K562 (cell line): Measurements from ENCODE around the gene PRPH2. TPM values are rescaled to one million over a fixed set of nuclear protein-coding genes. Genes with fewer than 3 reads are reported as not detected.
A peak's percentile ranks its signal among the peaks of the same experiment; 100 is the strongest.

Experiments used
- BCL6 ChIP-seq: fragments of 250-450 bp; sonication (Bioruptor Pico); IDR thresholded peaks from 2 replicates; pipeline ENCODE4 v1.4.0; 2020
- CBX5 ChIP-seq: IDR thresholded peaks from 2 replicates; pipeline ENCODE4 v1.6.1; 2014; ENCODE audit warnings: low read depth, borderline replicate concordance
- DACH1 ChIP-seq: fragments of 450-650 bp; IDR thresholded peaks from 2 replicates; pipeline ENCODE4 v1.6.1; 2018; ENCODE audit not compliant: partially characterized antibody
- DMBX1 ChIP-seq: fragments of 250-450 bp; sonication (Bioruptor Pico); IDR thresholded peaks from 2 replicates; pipeline ENCODE4 v1.8.0; 2022; ENCODE audit warnings: inconsistent platforms, mild to moderate bottlenecking, moderate library complexity, borderline replicate concordance
- EP300 ChIP-seq: IDR thresholded peaks from 2 replicates; pipeline ENCODE4 v1.6.1; 2012; ENCODE audit warnings: low read length, improper control_type of control experiment
- FOXJ3 ChIP-seq: sonication (generic); formaldehyde crosslinking; IDR thresholded peaks from 2 replicates; pipeline ENCODE4 v1.4.0; 2020; ENCODE audit warnings: mild to moderate bottlenecking, missing genetic modification reagents
- FOXK1 ChIP-seq: sonication (generic); formaldehyde crosslinking; IDR thresholded peaks from 2 replicates; pipeline ENCODE4 v1.8.0; 2022; ENCODE audit warnings: missing genetic modification reagents, mild to moderate bottlenecking, borderline replicate concordance
- GABPB1 ChIP-seq: sonication (generic); formaldehyde crosslinking; IDR thresholded peaks from 2 replicates; pipeline ENCODE4 v1.8.0; 2022; ENCODE audit warnings: mild to moderate bottlenecking, missing genetic modification reagents
- GATAD2A ChIP-seq: fragments of 450-650 bp; IDR thresholded peaks from 2 replicates; pipeline ENCODE4 v1.6.1; 2017
- MECOM ChIP-seq: fragments of 250-450 bp; sonication (Bioruptor Pico); IDR thresholded peaks from 2 replicates; pipeline ENCODE4 v1.8.0; 2022; ENCODE audit warnings: inconsistent platforms
- MYBL2 ChIP-seq, 2 experiments: fragments of 450-650 bp in 1 of 2; sonication (generic) in 1 of 2; formaldehyde crosslinking in 1 of 2; IDR thresholded peaks; 2 replicates each; pipeline versions ENCODE4 v1.6.1 to v1.8.1; 2017 to 2022; ENCODE audit warnings: borderline replicate concordance in 1 of 2, inconsistent platforms in 1 of 2, low read depth in 1 of 2, mild to moderate bottlenecking in 1 of 2, missing genetic modification reagents in 1 of 2, moderate library complexity in 1 of 2
- POLR3G ChIP-seq: IDR thresholded peaks from 2 replicates; pipeline ENCODE4 v1.6.1; 2011; ENCODE audit not compliant: insufficient read length, insufficient replicate concordance; ENCODE audit errors: extremely low read depth
- RAD21 ChIP-seq, 2 experiments: fragments of 250-450 bp in 1 of 2; fragments of 450-650 bp in 1 of 2; sonication (Bioruptor Pico) in 1 of 2; formaldehyde crosslinking in 1 of 2; IDR thresholded peaks in 1 of 2; conservative IDR thresholded peaks in 1 of 2; 2 replicates each; pipeline versions ENCODE4 v1.4.0 to v1.8.0; 2020 to 2022; ENCODE audit warnings: mild to moderate bottlenecking in 2 of 2, moderate library complexity in 1 of 2
- SREBF2 ChIP-seq: sonication (generic); formaldehyde crosslinking; IDR thresholded peaks from 2 replicates; pipeline ENCODE4 v1.4.0; 2020; ENCODE audit warnings: mild to moderate bottlenecking, missing genetic modification reagents
- STAT5B ChIP-seq: fragments of 250-450 bp; sonication (Bioruptor Pico); IDR thresholded peaks from 2 replicates; pipeline ENCODE4 v1.8.0; 2021; ENCODE audit warnings: mild to moderate bottlenecking, inconsistent platforms
- U2AF1 ChIP-seq: fragments of 200-400 bp; formaldehyde crosslinking; optimal IDR thresholded peaks from 2 replicates; pipeline ENCODE3; 2017; ENCODE audit warnings: mild to moderate bottlenecking, low read depth, low read length, moderate library complexity
- ZNF717 ChIP-seq: fragments of 250-450 bp; sonication (Bioruptor Pico); IDR thresholded peaks from 2 replicates; pipeline ENCODE4 v1.5.0; 2021
- ZNF75A ChIP-seq: fragments of 450-650 bp; formaldehyde crosslinking; IDR thresholded peaks from 2 replicates; pipeline ENCODE4 v1.4.0; 2020; ENCODE audit warnings: mild to moderate bottlenecking
- polyA plus RNA-seq, 8 experiments: library from polyadenylated mRNA; depleted of rRNA in 4 of 8; stranded (reverse) in 5 of 8; unstranded in 3 of 8; fragments of >200 nt; fragmentation: Nextera tagmentation in 2 of 8; fragmentation: Illumina TruSeq in 1 of 8; extraction: Ambion mirVana in 2 of 8; extraction: Trizol in 1 of 8; gene quantifications; 2 replicates each; pipeline versions ENCODE4 v1.2.1 to v1.2.3, GENCODE V29; 2011 to 2014; ENCODE audit warnings: inconsistent platforms in 1 of 8, missing spikeins in 1 of 8
- total RNA-seq, 7 experiments: library from RNA; depleted of rRNA in 6 of 7; stranded (reverse); fragments of >200 nt in 6 of 7; fragmentation: Illumina TruSeq in 2 of 7; extraction: Trizol in 2 of 7; gene quantifications; 2 replicates each; pipeline versions ENCODE4 v1.2.1 to v1.2.3, GENCODE V29; 2011 to 2021; ENCODE audit warnings: low replicate concordance in 1 of 7
- TF ChIP-seq, protein P1 (sequence below): sonication (generic); formaldehyde crosslinking; IDR thresholded peaks from 2 replicates; pipeline ENCODE4 v1.8.1; 2023; ENCODE audit warnings: missing genetic modification reagents, mild to moderate bottlenecking, borderline replicate concordance
- TF ChIP-seq, protein P2 (sequence below): sonication (generic); formaldehyde crosslinking; IDR thresholded peaks from 2 replicates; pipeline ENCODE4 v1.9.0; 2022; ENCODE audit warnings: mild to moderate bottlenecking, missing genetic modification reagents
- TF ChIP-seq, protein P3 (sequence below): sonication (generic); formaldehyde crosslinking; IDR thresholded peaks from 2 replicates; pipeline ENCODE4 v1.8.0; 2023; ENCODE audit warnings: mild to moderate bottlenecking, missing genetic modification reagents

Gene PRPH2
- total and polyA plus RNA-seq, 9 of the 15 experiments (the other 6 are each of a cell fraction or from before 2014, with no cell fraction given), result 0.03 to 0.11 (median 0.03) TPM; not detected in 5

GRCh38 chr6:42661540-42662153, 60.8 kb downstream of the PRPH2 start (continued):
- TF ChIP-seq, protein P1, sequence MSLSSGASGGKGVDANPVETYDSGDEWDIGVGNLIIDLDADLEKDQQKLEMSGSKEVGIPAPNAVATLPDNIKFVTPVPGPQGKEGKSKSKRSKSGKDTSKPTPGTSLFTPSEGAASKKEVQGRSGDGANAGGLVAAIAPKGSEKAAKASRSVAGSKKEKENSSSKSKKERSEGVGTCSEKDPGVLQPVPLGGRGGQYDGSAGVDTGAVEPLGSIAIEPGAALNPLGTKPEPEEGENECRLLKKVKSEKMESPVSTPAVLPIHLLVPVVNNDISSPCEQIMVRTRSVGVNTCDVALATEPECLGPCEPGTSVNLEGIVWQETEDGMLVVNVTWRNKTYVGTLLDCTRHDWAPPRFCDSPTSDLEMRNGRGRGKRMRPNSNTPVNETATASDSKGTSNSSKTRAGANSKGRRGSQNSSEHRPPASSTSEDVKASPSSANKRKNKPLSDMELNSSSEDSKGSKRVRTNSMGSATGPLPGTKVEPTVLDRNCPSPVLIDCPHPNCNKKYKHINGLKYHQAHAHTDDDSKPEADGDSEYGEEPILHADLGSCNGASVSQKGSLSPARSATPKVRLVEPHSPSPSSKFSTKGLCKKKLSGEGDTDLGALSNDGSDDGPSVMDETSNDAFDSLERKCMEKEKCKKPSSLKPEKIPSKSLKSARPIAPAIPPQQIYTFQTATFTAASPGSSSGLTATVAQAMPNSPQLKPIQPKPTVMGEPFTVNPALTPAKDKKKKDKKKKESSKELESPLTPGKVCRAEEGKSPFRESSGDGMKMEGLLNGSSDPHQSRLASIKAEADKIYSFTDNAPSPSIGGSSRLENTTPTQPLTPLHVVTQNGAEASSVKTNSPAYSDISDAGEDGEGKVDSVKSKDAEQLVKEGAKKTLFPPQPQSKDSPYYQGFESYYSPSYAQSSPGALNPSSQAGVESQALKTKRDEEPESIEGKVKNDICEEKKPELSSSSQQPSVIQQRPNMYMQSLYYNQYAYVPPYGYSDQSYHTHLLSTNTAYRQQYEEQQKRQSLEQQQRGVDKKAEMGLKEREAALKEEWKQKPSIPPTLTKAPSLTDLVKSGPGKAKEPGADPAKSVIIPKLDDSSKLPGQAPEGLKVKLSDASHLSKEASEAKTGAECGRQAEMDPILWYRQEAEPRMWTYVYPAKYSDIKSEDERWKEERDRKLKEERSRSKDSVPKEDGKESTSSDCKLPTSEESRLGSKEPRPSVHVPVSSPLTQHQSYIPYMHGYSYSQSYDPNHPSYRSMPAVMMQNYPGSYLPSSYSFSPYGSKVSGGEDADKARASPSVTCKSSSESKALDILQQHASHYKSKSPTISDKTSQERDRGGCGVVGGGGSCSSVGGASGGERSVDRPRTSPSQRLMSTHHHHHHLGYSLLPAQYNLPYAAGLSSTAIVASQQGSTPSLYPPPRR (CRISPR knock-in tag), result no peak
- TF ChIP-seq EP300 (0 out of 2 replicates have a peak, but pooled peaks have one; percentile 7), STAT5B (no peak), BCL6 (no peak), GATAD2A (no peak), ZNF75A (CRISPR knock-in tag) (no peak), RAD21 (CRISPR knock-in tag; conservative IDR thresholded peaks at IDR 0.05 in 1 of 2, IDR thresholded peaks at IDR 0.05 in 1 of 2) (peak; percentile 87 to 88), MYBL2 (IDR thresholded peaks at IDR 0.05; ENCODE audit: low read depth) (no peak), MYBL2 (CRISPR knock-in tag; IDR thresholded peaks at IDR 0.05; ENCODE audit: borderline replicate concordance) (no peak), DACH1 (peak; percentile 60), U2AF1 (peak; percentile 17), CBX5 (no peak), FOXK1 (CRISPR knock-in tag) (no peak), DMBX1 (no peak), SREBF2 (CRISPR knock-in tag) (no peak), MECOM (CRISPR knock-in tag) (no peak), POLR3G (no peak), GABPB1 (CRISPR knock-in tag) (no peak), FOXJ3 (CRISPR knock-in tag) (no peak), ZNF717 (CRISPR knock-in tag) (no peak)
- TF ChIP-seq, protein P2, sequence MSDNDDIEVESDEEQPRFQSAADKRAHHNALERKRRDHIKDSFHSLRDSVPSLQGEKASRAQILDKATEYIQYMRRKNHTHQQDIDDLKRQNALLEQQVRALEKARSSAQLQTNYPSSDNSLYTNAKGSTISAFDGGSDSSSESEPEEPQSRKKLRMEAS (CRISPR knock-in tag), result no peak
- TF ChIP-seq, protein P3, sequence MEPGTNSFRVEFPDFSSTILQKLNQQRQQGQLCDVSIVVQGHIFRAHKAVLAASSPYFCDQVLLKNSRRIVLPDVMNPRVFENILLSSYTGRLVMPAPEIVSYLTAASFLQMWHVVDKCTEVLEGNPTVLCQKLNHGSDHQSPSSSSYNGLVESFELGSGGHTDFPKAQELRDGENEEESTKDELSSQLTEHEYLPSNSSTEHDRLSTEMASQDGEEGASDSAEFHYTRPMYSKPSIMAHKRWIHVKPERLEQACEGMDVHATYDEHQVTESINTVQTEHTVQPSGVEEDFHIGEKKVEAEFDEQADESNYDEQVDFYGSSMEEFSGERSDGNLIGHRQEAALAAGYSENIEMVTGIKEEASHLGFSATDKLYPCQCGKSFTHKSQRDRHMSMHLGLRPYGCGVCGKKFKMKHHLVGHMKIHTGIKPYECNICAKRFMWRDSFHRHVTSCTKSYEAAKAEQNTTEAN, result no peak
